ENCODE measurements around the gene RASGRF2.

RASGRF2 gene

DNA sequence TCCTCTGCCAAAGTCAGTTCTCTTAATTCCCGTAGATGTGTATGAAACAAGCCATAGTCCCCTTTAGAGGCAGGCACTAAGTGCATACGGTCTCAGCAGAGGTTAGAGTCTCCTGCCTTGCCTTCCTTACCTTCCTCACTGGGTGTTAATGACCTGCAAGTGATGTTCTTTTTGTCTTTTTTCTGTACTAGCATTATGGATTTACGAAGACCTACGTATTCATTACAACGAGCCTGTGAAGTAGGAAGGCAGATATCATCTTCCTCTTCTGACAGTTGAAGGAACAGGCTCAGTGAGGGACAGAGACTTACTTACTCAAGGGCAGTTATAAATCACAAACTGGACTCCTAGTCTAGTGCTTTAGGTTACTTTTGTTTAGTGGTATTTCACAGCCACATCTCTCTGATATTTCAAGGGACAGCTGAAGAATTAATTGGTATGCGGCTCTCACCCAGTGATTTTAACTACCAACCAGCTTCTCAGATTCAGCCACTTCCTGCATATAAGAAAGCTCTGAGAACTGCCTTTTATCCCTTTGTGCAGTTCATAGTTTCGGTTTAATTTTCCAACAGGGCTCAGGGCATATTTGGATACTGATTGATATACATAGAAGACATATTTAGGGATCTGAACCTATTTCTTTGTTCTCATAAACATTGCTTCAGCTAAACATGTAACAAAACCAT, 187.9 kb downstream of the RASGRF2 start:
- TF ChIP-seq, protein P1, sequence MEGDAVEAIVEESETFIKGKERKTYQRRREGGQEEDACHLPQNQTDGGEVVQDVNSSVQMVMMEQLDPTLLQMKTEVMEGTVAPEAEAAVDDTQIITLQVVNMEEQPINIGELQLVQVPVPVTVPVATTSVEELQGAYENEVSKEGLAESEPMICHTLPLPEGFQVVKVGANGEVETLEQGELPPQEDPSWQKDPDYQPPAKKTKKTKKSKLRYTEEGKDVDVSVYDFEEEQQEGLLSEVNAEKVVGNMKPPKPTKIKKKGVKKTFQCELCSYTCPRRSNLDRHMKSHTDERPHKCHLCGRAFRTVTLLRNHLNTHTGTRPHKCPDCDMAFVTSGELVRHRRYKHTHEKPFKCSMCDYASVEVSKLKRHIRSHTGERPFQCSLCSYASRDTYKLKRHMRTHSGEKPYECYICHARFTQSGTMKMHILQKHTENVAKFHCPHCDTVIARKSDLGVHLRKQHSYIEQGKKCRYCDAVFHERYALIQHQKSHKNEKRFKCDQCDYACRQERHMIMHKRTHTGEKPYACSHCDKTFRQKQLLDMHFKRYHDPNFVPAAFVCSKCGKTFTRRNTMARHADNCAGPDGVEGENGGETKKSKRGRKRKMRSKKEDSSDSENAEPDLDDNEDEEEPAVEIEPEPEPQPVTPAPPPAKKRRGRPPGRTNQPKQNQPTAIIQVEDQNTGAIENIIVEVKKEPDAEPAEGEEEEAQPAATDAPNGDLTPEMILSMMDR (IDR thresholded peaks at IDR 0.05) = no peak

DNA sequence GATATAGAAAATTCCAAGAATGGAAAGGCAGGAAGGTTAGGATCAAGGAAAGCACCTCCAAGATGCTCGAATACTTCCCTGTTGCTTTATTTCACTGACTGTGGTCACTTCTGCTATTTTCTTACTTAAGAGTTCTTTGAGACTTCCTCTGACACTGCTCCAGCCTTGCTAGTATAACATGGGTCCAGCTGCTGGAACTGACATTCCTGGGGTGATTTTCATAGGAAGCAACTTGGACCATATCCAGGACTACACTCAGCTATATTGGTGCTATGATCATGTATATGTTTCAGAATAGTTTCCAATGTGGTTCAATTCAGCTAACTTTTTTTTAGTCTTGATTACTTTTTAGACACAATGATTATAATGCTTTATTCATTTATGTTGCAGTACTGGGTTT, 191.4 kb downstream of the RASGRF2 start:
- TF ChIP-seq, protein P1 (IDR thresholded peaks at IDR 0.05) = no peak

DNA sequence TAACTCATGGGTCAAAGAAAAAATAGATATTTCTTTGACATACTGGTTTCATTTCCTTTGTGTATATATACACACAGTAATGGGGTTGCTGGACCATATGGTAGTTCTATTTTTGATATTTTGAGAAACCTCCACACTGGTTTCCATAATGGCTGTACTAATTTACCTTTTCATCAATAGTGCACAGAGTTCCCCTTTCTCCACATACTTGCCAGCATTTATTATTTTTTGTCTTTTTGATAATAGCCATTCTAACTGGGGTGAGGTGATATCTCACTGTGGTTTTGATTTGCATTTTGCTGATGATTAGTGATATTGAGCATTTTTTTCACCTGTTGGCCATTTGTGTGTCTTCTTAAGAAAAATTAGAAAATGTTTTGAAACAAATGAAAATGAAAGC, 194.6 kb downstream of the RASGRF2 start:
- TF ChIP-seq, protein P1 (IDR thresholded peaks at IDR 0.05) = no peak

DNA sequence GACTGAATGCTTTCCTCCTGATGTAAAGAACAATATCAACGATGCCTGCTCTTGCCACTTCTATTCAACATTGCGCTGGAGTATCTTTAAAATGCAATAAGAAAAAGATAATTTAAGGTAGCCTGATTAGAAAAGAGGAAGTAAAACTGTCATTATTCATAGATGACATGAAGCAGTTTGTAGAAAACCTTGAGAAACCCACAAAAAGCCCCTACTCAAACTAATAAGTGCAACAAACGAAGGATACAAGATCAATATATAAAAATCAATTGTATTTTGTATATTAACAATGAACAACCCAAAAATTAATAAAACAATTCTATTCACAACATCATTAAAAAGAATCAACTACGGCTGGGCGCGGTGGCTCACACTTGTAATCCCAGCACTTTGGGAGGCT, 196.6 kb downstream of the RASGRF2 start:
- TF ChIP-seq, protein P1 (IDR thresholded peaks at IDR 0.05) = no peak

DNA sequence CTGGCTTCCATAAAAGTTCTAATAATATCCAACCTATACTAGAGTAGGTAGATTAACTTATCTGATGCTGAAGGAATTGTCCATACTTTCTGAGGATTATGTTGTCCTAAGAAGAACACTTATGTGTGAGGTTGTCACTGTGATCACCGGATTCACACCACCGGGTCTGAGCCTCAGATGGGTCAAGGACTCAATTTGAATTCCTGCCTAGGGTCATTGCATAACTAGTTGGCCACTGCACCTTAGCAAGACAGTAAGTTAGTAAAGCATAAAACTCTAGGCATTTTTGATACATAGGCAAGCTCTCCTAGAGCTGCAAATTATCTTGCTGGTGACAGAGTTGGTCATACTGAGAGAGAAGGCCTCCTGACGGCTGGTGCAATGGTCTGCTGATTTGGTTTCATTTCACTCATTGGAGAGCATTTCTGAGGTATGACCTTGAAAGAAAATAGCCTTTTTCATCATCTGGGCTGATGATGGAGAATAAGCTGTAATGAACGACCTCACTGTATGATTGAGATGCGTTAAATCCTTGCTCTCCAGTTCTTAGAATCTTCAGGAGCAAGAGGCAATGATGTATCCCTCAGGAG, 200.9 kb downstream of the RASGRF2 start:
- TF ChIP-seq, protein P1 (IDR thresholded peaks at IDR 0.05) = no peak

DNA sequence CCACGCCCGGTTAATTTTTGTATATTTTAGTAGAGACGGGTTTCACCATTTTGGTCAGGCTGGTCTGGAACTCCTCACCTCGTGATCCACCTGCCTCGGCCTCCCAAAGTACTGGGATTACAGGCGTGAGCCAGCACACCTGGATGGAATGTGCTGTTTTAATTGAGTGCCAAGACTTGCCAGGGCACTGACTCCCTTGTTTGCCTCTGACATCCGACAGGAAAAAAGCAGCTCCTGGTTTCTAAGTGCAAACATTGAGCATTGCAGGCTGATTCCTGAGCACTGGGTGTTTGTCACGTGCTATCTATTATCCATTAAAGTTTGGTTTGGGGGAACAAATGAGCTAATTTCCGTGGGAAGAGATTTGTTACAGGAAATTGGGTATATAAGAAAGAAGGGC, 202.3 kb downstream of the RASGRF2 start:
- TF ChIP-seq, protein P1 (IDR thresholded peaks at IDR 0.05) = no peak

DNA sequence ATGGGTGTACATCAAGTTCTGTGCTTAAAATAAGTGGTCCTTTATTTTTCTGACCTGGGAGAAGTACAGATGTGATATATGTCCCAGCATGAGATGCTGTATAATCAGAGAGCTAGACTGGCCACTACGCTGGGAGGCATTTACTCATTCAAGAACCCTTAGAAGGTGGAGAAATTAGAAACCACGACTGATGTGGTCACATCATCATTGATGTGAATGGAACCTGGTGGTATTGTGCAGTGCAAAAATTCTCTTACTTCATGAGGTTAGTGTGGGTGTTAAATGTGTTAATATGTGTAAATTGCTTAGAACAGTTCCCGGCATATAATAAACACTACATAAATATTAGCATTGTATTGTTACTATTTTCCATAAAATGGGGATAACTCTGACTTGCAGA, 203.5 kb downstream of the RASGRF2 start:
- TF ChIP-seq, protein P1 (IDR thresholded peaks at IDR 0.05) = no peak
